ENCODE results near the gene MTFMT.

DNA sequence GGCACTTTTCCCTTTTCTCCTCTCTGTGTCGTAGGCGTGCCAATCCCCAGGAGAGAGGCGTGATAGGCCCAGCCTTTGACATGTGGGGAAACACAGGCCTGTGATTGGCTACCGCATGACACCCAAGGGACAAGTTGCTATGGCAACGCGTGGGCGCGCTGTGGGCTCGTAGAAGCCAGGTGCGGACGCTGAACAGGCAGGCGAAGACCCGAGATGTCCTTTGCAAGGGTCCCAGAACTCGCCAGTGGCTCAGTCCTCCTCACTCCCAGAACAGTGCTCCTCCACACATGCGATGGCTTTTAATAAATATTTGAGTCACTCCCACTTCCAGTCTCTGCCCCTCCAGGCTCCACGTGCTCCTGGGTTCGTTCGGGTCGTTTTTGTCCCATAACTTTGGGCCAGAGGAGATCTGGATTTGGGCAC, 20.0 kb upstream of the MTFMT start:
- TF ChIP-seq EP300 (IDR thresholded peaks at IDR 0.05), result no peak
- no peak for TF ChIP-seq CTCF (IDR thresholded peaks at IDR 0.05)
- TF ChIP-seq POLR2A (IDR thresholded peaks at IDR 0.05), result no peak
- no peak for TF ChIP-seq POLR2AphosphoS5 (IDR thresholded peaks at IDR 0.05)
